Measurements from ENCODE around the gene PLD4.

PLD4 gene

DNA sequence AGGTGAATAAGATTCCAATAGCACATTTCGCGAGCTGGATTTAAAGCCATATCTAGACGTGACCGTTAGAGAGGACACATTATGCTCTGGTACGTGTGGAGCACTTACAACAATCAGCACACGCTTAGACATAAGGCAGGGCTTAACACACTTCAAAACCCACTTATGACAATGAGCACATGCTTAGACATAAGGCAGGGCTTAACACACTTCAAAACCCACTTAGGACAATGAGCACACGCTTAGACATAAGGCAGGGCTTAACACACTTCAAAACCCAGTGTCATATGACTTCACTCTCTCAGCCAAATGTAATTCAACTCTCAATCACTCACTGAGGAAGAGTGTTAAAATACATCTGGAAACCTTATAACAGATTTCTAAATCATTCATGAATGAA, 11.2 kb upstream of the PLD4 start:
- no peak for TF ChIP-seq SIN3A (IDR thresholded peaks at IDR 0.05; ENCODE audit: borderline replicate concordance, insufficient read depth, low read length)
- no peak for TF ChIP-seq POLR2AphosphoS5 (IDR thresholded peaks at IDR 0.05; ENCODE audit: low read depth, low read length)
- TF ChIP-seq, protein P1, sequence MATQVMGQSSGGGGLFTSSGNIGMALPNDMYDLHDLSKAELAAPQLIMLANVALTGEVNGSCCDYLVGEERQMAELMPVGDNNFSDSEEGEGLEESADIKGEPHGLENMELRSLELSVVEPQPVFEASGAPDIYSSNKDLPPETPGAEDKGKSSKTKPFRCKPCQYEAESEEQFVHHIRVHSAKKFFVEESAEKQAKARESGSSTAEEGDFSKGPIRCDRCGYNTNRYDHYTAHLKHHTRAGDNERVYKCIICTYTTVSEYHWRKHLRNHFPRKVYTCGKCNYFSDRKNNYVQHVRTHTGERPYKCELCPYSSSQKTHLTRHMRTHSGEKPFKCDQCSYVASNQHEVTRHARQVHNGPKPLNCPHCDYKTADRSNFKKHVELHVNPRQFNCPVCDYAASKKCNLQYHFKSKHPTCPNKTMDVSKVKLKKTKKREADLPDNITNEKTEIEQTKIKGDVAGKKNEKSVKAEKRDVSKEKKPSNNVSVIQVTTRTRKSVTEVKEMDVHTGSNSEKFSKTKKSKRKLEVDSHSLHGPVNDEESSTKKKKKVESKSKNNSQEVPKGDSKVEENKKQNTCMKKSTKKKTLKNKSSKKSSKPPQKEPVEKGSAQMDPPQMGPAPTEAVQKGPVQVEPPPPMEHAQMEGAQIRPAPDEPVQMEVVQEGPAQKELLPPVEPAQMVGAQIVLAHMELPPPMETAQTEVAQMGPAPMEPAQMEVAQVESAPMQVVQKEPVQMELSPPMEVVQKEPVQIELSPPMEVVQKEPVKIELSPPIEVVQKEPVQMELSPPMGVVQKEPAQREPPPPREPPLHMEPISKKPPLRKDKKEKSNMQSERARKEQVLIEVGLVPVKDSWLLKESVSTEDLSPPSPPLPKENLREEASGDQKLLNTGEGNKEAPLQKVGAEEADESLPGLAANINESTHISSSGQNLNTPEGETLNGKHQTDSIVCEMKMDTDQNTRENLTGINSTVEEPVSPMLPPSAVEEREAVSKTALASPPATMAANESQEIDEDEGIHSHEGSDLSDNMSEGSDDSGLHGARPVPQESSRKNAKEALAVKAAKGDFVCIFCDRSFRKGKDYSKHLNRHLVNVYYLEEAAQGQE (IDR thresholded peaks at IDR 0.05; ENCODE audit: insufficient read depth in 1 of 2, low read depth in 2 of 2, low read length in 2 of 2): no peak
- TF ChIP-seq TAF1 (IDR thresholded peaks at IDR 0.05; ENCODE audit: borderline replicate concordance, insufficient read depth, low read length): no peak
- no peak for TF ChIP-seq FOXP2 (optimal IDR thresholded peaks at IDR 0.05; ENCODE audit: borderline replicate concordance, extremely low read depth, extremely low read length, insufficient read depth)

DNA sequence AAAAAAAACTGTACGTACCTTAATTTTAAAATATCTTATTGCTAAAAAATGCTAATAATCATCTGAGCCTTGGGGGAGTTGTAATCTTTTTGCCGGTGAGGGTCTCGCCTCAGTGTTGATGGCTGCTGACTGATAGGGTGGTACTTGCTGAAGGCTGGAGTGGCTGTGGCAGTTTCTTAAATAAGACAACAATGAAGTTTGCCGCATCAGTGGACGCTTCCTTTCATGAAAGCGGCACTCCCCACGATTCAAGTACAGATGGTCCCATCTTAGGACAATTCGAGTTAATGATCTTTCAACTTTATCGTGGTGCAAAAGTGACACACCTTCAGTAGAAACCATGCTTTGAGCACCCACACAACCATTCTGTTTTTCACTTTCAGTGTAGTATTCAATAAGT, 7.6 kb upstream of the PLD4 start:
- TF ChIP-seq POLR2AphosphoS5 (IDR thresholded peaks at IDR 0.05; ENCODE audit: low read depth, low read length) (no peak), TAF1 (IDR thresholded peaks at IDR 0.05; ENCODE audit: borderline replicate concordance, insufficient read depth, low read length) (no peak), SIN3A (IDR thresholded peaks at IDR 0.05; ENCODE audit: borderline replicate concordance, insufficient read depth, low read length) (no peak), FOXP2 (optimal IDR thresholded peaks at IDR 0.05; ENCODE audit: borderline replicate concordance, extremely low read depth, extremely low read length, insufficient read depth) (no peak)
- TF ChIP-seq, protein P1 (IDR thresholded peaks at IDR 0.05; ENCODE audit: insufficient read depth in 1 of 2, low read depth in 2 of 2, low read length in 2 of 2): no peak

DNA sequence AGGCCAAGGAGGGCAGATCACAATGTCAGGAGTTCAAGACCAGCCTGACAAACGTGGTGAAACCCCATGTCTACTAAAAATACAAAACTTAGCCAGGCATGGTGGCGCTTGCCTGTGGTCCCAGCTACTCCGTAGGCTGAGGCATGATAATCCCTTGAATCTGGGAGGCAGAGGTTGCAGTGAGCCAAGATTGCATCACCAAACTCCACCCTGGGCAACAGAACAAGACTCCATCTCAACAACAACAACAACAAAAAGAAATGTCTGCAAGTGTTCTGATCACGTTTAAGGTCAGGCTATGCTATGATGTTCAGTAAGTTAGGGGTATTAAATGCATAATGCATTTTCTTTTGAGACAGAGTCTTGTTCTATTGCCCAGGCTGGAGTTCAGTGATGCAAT, 6.7 kb upstream of the PLD4 start:
- no peak for TF ChIP-seq TAF1 (IDR thresholded peaks at IDR 0.05; ENCODE audit: borderline replicate concordance, insufficient read depth, low read length)
- TF ChIP-seq POLR2AphosphoS5 (IDR thresholded peaks at IDR 0.05; ENCODE audit: low read depth, low read length): no peak
- TF ChIP-seq, protein P1 (IDR thresholded peaks at IDR 0.05; ENCODE audit: insufficient read depth in 1 of 2, low read depth in 2 of 2, low read length in 2 of 2): no peak

DNA sequence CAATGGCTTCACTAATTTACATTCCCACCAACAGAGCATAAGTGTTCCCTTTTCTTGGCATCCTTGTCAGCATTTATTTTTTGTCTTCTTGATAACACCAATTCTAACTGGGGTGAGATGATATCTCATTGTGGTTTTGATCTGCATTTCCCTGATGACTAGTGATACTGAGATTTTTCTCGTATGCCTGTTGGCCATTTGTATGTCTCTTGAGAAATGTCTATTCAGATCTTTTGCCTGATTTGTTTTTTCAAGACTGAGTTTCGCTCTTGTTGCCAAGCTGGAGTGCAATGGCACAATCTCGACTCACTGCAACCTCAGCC, 4.7 kb upstream of the PLD4 start:
- TF ChIP-seq SIN3A (IDR thresholded peaks at IDR 0.05; ENCODE audit: borderline replicate concordance, insufficient read depth, low read length) (no peak), TAF1 (IDR thresholded peaks at IDR 0.05; ENCODE audit: borderline replicate concordance, insufficient read depth, low read length) (no peak), POLR2AphosphoS5 (IDR thresholded peaks at IDR 0.05; ENCODE audit: low read depth, low read length) (no peak), FOXP2 (optimal IDR thresholded peaks at IDR 0.05; ENCODE audit: borderline replicate concordance, extremely low read depth, extremely low read length, insufficient read depth) (no peak)
- TF ChIP-seq, protein P1 (IDR thresholded peaks at IDR 0.05; ENCODE audit: insufficient read depth in 1 of 2, low read depth in 2 of 2, low read length in 2 of 2): no peak

DNA sequence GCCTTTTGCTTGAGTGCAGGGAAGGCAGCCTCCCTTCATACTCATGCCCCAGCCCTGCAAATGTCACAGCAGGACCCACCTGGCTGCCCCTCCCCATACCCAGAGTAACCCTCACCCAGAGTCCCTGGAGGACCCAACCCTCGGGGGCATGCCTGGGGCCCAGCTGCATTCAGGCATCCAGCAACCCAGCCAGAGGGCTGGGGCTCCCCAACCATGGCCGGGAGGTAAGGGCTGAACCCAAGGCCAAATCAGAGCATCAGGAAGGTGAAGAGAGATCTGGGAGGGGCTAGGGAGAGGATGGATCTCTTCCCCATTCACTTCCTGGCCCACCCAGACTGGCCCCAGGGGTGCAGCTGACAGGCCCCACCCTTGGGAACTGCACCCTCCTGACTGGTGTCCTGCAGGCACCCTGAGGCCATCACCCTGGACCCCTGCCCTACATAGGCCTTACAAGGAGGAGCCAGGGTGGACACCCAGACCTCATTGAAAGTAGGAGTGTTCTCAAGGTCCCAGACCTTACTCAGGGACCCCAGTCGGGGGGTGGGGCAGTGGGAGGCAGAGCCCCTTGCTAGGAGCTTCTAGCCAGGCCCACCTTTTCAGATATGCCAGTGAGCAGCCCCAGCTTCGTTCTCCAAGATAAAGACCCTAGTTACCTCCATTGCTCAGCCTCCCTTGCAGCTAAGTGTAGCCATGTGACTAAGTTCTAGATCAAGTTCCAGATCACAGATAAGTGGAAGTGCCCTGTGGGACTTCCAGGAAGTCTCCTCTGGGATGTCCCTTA, 849 bp upstream of the PLD4 start:
- TF ChIP-seq SIN3A (IDR thresholded peaks at IDR 0.05; ENCODE audit: borderline replicate concordance, insufficient read depth, low read length): no peak
- TF ChIP-seq, protein P1 (IDR thresholded peaks at IDR 0.05; ENCODE audit: insufficient read depth in 1 of 2, low read depth in 2 of 2, low read length in 2 of 2): no peak
- no peak for TF ChIP-seq POLR2AphosphoS5 (IDR thresholded peaks at IDR 0.05; ENCODE audit: low read depth, low read length)
- no peak for TF ChIP-seq FOXP2 (optimal IDR thresholded peaks at IDR 0.05; ENCODE audit: borderline replicate concordance, extremely low read depth, extremely low read length, insufficient read depth)
- TF ChIP-seq TAF1 (IDR thresholded peaks at IDR 0.05; ENCODE audit: borderline replicate concordance, insufficient read depth, low read length): no peak
